ENCODE data around the gene COX7A2.

COX7A2 gene

GRCh38 chr6:75199889-75200288 lies 43.7 kb downstream of the COX7A2 start:
- DNase-seq (ENCODE audit: low spot score), result no peak

- no peak for DNase-seq (ENCODE audit: low spot score)
Measured at GRCh38 chr6:75196081-75196687, 47.4 kb downstream of the COX7A2 start.

GRCh38 chr6:75188221-75188925 lies 55.2 kb downstream of the COX7A2 start:
- no peak for DNase-seq (ENCODE audit: low spot score)

Measured in hematopoietic multipotent progenitor cell treated with erythropoietin and hydrocortisone succinate and interleukin-3 and kit ligand, for 17 days (in vitro differentiated cells).